A549 (cell line): ENCODE data around the gene PRKAR1B.

Source experiments
- CTCF ChIP-seq: fragments of >200 bp; sonication (Bioruptor Twin); formaldehyde crosslinking; IDR thresholded peaks from 3 replicates; pipeline ENCODE4 v1.5.1; 2016
- GATA3 ChIP-seq: IDR thresholded peaks from 2 replicates; pipeline ENCODE4 v1.6.1; 2012; ENCODE audit warnings: borderline replicate concordance
- POLR2A ChIP-seq: IDR thresholded peaks from 2 replicates; pipeline ENCODE4 v1.6.1; 2012; ENCODE audit warnings: mild to moderate bottlenecking, low read length
- TF ChIP-seq, protein P1 (sequence below): fragments of 250-450 bp; sonication (Bioruptor Pico); IDR thresholded peaks from 2 replicates; pipeline ENCODE4 v1.5.0; 2021; ENCODE audit warnings: mild to moderate bottlenecking, moderate library complexity, borderline replicate concordance

- TF ChIP-seq GATA3, result no peak
- no peak for TF ChIP-seq CTCF
- TF ChIP-seq POLR2A, result no peak
- TF ChIP-seq, protein P1, sequence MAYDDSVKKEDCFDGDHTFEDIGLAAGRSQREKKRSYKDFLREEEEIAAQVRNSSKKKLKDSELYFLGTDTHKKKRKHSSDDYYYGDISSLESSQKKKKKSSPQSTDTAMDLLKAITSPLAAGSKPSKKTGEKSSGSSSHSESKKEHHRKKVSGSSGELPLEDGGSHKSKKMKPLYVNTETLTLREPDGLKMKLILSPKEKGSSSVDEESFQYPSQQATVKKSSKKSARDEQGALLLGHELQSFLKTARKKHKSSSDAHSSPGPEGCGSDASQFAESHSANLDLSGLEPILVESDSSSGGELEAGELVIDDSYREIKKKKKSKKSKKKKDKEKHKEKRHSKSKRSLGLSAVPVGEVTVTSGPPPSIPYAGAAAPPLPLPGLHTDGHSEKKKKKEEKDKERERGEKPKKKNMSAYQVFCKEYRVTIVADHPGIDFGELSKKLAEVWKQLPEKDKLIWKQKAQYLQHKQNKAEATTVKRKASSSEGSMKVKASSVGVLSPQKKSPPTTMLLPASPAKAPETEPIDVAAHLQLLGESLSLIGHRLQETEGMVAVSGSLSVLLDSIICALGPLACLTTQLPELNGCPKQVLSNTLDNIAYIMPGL (CRISPR knock-in tag), result no peak
Observed at GRCh38 chr7:628826-629225, 98.3 kb downstream of the PRKAR1B start.
